Activated naive CD4-positive, alpha-beta T cell treated with anti-CD3 and anti-CD28 coated beads, Interleukin-2, amount 50 U/mL, for 24 hours (primary cell): Measurements from ENCODE around the gene ALPK1.
"Not testable (repeated sequence)": the region's sequence is repeated elsewhere in the genome, so short reads cannot be mapped to it uniquely, and the experiment has no call there.

Source experiments
- H3K27ac Mint-ChIP-seq: one replicate; pipeline ENCODE4 v1.8.0; 2021; ENCODE audit warnings: mild to moderate bottlenecking, mixed read lengths
- H3K27me3 Mint-ChIP-seq: one replicate; pipeline ENCODE4 v1.8.0; 2021; ENCODE audit warnings: mixed read lengths
- H3K36me3 Mint-ChIP-seq: one replicate; pipeline ENCODE4 v1.8.0; 2021; ENCODE audit warnings: mixed read lengths
- H3K4me1 Mint-ChIP-seq: one replicate; pipeline ENCODE4 v1.8.0; 2021; ENCODE audit warnings: mixed read lengths
- H3K4me3 Mint-ChIP-seq: one replicate; pipeline ENCODE4 v1.8.0; 2021; ENCODE audit warnings: mild to moderate bottlenecking, mixed read lengths
- H3K9me3 Mint-ChIP-seq: one replicate; pipeline ENCODE4 v1.8.0; 2021; ENCODE audit warnings: mixed read lengths

Gene ALPK1

GRCh38 chr4:112423591-112423990 is 126.4 kb downstream of the ALPK1 start:
- Mint-ChIP-seq H3K9me3 (no peaks in the 10 kb centered on the region), H3K27me3 (no peaks in the 10 kb centered on the region), H3K27ac (no peak overlapping the region), H3K4me3 (no peak overlapping the region), H3K36me3 (peaks cover 35% of the 10 kb centered on the region), H3K4me1 (no peaks in the 10 kb centered on the region)

- peaks cover 38% of the 10 kb centered on the region for H3K36me3 Mint-ChIP-seq
- no peak overlapping the region for H3K27ac Mint-ChIP-seq
- H3K4me1 Mint-ChIP-seq, result no peaks in the 10 kb centered on the region
- no peak overlapping the region for H3K4me3 Mint-ChIP-seq
- H3K9me3 Mint-ChIP-seq, result no peaks in the 10 kb centered on the region
- H3K27me3 Mint-ChIP-seq, result no peaks in the 10 kb centered on the region
These were observed 128.7 kb downstream of the ALPK1 start for GRCh38 chr4:112425823-112426222.

- no peaks in the 10 kb centered on the region for H3K27me3 Mint-ChIP-seq
- no peaks in the 10 kb centered on the region for H3K9me3 Mint-ChIP-seq
- peaks cover 40% of the 10 kb centered on the region for H3K36me3 Mint-ChIP-seq
- no peaks in the 10 kb centered on the region for H3K4me1 Mint-ChIP-seq
- H3K4me3 Mint-ChIP-seq, result no peak overlapping the region
- no peak overlapping the region for H3K27ac Mint-ChIP-seq
These were observed 129.2 kb downstream of the ALPK1 start for GRCh38 chr4:112426416-112426815.

- H3K4me1 Mint-ChIP-seq, result no peaks in the 10 kb centered on the region
- no peaks in the 10 kb centered on the region for H3K27me3 Mint-ChIP-seq
- H3K4me3 Mint-ChIP-seq, result no peak overlapping the region
- no peak overlapping the region for H3K27ac Mint-ChIP-seq
- H3K36me3 Mint-ChIP-seq, result peaks cover 41% of the 10 kb centered on the region
- H3K9me3 Mint-ChIP-seq, result no peaks in the 10 kb centered on the region
These were observed 134.0 kb downstream of the ALPK1 start for GRCh38 chr4:112431158-112431557.

GRCh38 chr4:112436987-112437386 is 139.8 kb downstream of the ALPK1 start:
- H3K36me3 Mint-ChIP-seq, result peaks cover 49% of the 10 kb centered on the region
- H3K27me3 Mint-ChIP-seq, result no peaks in the 10 kb centered on the region
- H3K4me1 Mint-ChIP-seq, result no peaks in the 10 kb centered on the region
- peaks cover 6% of the 10 kb centered on the region for H3K9me3 Mint-ChIP-seq
- H3K4me3 Mint-ChIP-seq, result no peak overlapping the region
- H3K27ac Mint-ChIP-seq, result no peak overlapping the region

- H3K4me3 Mint-ChIP-seq, H3K27ac Mint-ChIP-seq, H3K4me1 Mint-ChIP-seq, H3K27me3 Mint-ChIP-seq: not testable (repeated sequence)
- H3K36me3 Mint-ChIP-seq, result peaks cover 51% of the 10 kb centered on the region
- peaks cover 30% of the 10 kb centered on the region for H3K9me3 Mint-ChIP-seq
These were observed 145.1 kb downstream of the ALPK1 start for GRCh38 chr4:112442226-112442625.

GRCh38 chr4:112448306-112449132 is 151.3 kb downstream of the ALPK1 start:
- Mint-ChIP-seq H3K4me3 (no peak overlapping the region), H3K27me3 (no peaks in the 10 kb centered on the region), H3K9me3 (peaks cover 16% of the 10 kb centered on the region), H3K36me3 (peaks cover 12% of the 10 kb centered on the region), H3K4me1 (no peaks in the 10 kb centered on the region), H3K27ac (no peak overlapping the region)

GRCh38 chr4:112449708-112450107 is 152.5 kb downstream of the ALPK1 start:
- no peaks in the 10 kb centered on the region for H3K4me1 Mint-ChIP-seq
- peaks cover 9% of the 10 kb centered on the region for H3K36me3 Mint-ChIP-seq
- no peaks in the 10 kb centered on the region for H3K27me3 Mint-ChIP-seq
- H3K9me3 Mint-ChIP-seq, result peaks cover 10% of the 10 kb centered on the region
- no peak overlapping the region for H3K4me3 Mint-ChIP-seq
- no peak overlapping the region for H3K27ac Mint-ChIP-seq

- H3K27me3 Mint-ChIP-seq, result peaks cover 2% of the 10 kb centered on the region
- peaks cover 5% of the 10 kb centered on the region for H3K36me3 Mint-ChIP-seq
- H3K4me1 Mint-ChIP-seq, result no peaks in the 10 kb centered on the region
- H3K27ac Mint-ChIP-seq, result no peak overlapping the region
- H3K9me3 Mint-ChIP-seq, result peaks cover 2% of the 10 kb centered on the region
- no peak overlapping the region for H3K4me3 Mint-ChIP-seq
These were observed 153.9 kb downstream of the ALPK1 start for GRCh38 chr4:112451104-112451503.

GRCh38 chr4:112451831-112452230 is 154.7 kb downstream of the ALPK1 start:
- H3K27ac Mint-ChIP-seq, result no peak overlapping the region
- no peaks in the 10 kb centered on the region for H3K4me1 Mint-ChIP-seq
- H3K9me3 Mint-ChIP-seq, result peaks cover 5% of the 10 kb centered on the region
- H3K36me3 Mint-ChIP-seq, result peaks cover 5% of the 10 kb centered on the region
- peaks cover 4% of the 10 kb centered on the region for H3K27me3 Mint-ChIP-seq
- H3K4me3 Mint-ChIP-seq, result no peak overlapping the region

- peaks cover 5% of the 10 kb centered on the region for H3K9me3 Mint-ChIP-seq
- peaks cover 5% of the 10 kb centered on the region for H3K36me3 Mint-ChIP-seq
- no peaks in the 10 kb centered on the region for H3K4me1 Mint-ChIP-seq
- H3K27ac Mint-ChIP-seq, result no peak overlapping the region
- peaks cover 4% of the 10 kb centered on the region for H3K27me3 Mint-ChIP-seq
- H3K4me3 Mint-ChIP-seq, result no peak overlapping the region
These were observed 156.2 kb downstream of the ALPK1 start for GRCh38 chr4:112453321-112453720.

- Mint-ChIP-seq H3K4me3 (no peak overlapping the region), H3K9me3 (no peaks in the 10 kb centered on the region), H3K36me3 (no peaks in the 10 kb centered on the region), H3K27me3 (peaks cover 8% of the 10 kb centered on the region), H3K27ac (no peak overlapping the region), H3K4me1 (no peaks in the 10 kb centered on the region)
These were observed 175.1 kb downstream of the ALPK1 start for GRCh38 chr4:112472318-112472717.

GRCh38 chr4:112473985-112474384 is 176.8 kb downstream of the ALPK1 start:
- no peak overlapping the region for H3K27ac Mint-ChIP-seq
- no peaks in the 10 kb centered on the region for H3K36me3 Mint-ChIP-seq
- H3K4me3 Mint-ChIP-seq, result no peak overlapping the region
- peaks cover 8% of the 10 kb centered on the region for H3K27me3 Mint-ChIP-seq
- no peaks in the 10 kb centered on the region for H3K4me1 Mint-ChIP-seq
- no peaks in the 10 kb centered on the region for H3K9me3 Mint-ChIP-seq

GRCh38 chr4:112485930-112486329 is 188.8 kb downstream of the ALPK1 start:
- Mint-ChIP-seq H3K4me1 (no peaks in the 10 kb centered on the region), H3K27ac (no peak overlapping the region), H3K27me3 (peaks cover 8% of the 10 kb centered on the region), H3K4me3 (no peak overlapping the region), H3K36me3 (peaks cover 7% of the 10 kb centered on the region), H3K9me3 (peaks cover 6% of the 10 kb centered on the region)

- H3K4me1 Mint-ChIP-seq, H3K27ac Mint-ChIP-seq, H3K36me3 Mint-ChIP-seq, H3K4me3 Mint-ChIP-seq: not testable (repeated sequence)
- H3K9me3 Mint-ChIP-seq, result peaks cover 14% of the 10 kb centered on the region
- H3K27me3 Mint-ChIP-seq, result peaks cover 11% of the 10 kb centered on the region
These were observed 193.6 kb downstream of the ALPK1 start for GRCh38 chr4:112490808-112491207.
